Glutamatergic neuron (in vitro differentiated cells): ENCODE measurements around the gene KIF6. TPM values are rescaled to one million over a fixed set of nuclear protein-coding genes. Genes with fewer than 3 reads are reported as not detected.

ENCODE experiments used
- DNase-seq: peaks from one replicate; pipeline ENCODE4 v3.0.0; 2022
- H3K27ac Mint-ChIP-seq: one replicate; pipeline ENCODE4 v1.8.0; 2020; ENCODE audit warnings: mild to moderate bottlenecking, mixed read lengths, inconsistent platforms; ENCODE audit not compliant: unreplicated experiment
- H3K27me3 Mint-ChIP-seq: one replicate; pipeline ENCODE4 v1.8.0; 2020; ENCODE audit warnings: mild to moderate bottlenecking, moderate library complexity, mixed read lengths, inconsistent platforms; ENCODE audit not compliant: unreplicated experiment
- H3K36me3 Mint-ChIP-seq: one replicate; pipeline ENCODE4 v1.8.0; 2020; ENCODE audit warnings: mild to moderate bottlenecking, mixed read lengths, inconsistent platforms; ENCODE audit not compliant: unreplicated experiment
- H3K4me1 Mint-ChIP-seq: one replicate; pipeline ENCODE4 v1.8.0; 2020; ENCODE audit warnings: mild to moderate bottlenecking, low read depth, mixed read lengths, inconsistent platforms; ENCODE audit not compliant: unreplicated experiment
- H3K4me3 Mint-ChIP-seq: one replicate; pipeline ENCODE4 v1.8.0; 2020; ENCODE audit warnings: mild to moderate bottlenecking, mixed read lengths, inconsistent platforms; ENCODE audit not compliant: unreplicated experiment
- H3K9me3 Mint-ChIP-seq: one replicate; pipeline ENCODE4 v1.8.0; 2020; ENCODE audit warnings: mild to moderate bottlenecking, moderate library complexity, mixed read lengths, inconsistent platforms; ENCODE audit not compliant: unreplicated experiment
- total RNA-seq: library from RNA; stranded (reverse); fragmentation: NEBNext Ultra II Directional; extraction: Animal tissue kit (Norgen Biotek cat#: 25700); gene quantifications from one replicate; pipeline ENCODE4 v1.2.1, GENCODE V29; 2021; ENCODE audit not compliant: unreplicated experiment
- TF ChIP-seq, protein P1 (sequence below): fragments of 200-600 bp; sonication (generic); IDR thresholded peaks from one replicate; pipeline ENCODE4 v1.5.0; 2021; ENCODE audit not compliant: partially characterized antibody, unreplicated experiment

Gene KIF6
- total RNA-seq, 1 donor from 2014 or later = 1.1 TPM

DNA sequence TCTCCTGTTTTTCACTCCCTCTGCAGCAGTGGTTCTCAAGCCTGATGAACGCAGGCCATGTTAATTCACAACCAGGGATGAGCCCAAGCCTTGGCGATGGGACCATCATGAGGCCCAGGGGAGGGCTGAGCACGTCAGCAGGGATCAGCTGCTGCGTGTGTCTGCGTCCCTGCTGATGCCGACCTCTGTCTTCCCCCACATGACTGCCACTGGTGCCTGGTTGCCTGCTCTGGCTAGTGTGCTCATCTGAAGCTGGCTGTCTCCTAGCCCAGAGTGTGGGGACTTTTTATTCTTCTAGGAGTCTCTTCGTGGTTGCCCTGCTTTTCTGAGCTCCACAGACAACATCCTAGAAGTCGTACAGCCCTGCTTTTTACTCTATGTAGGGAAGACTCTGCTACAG is 361.9 kb downstream of the KIF6 start:
- Mint-ChIP-seq H3K27me3 (peaks cover 2% of the 10 kb centered on the region), H3K4me1 (peaks cover 6% of the 10 kb centered on the region), H3K36me3 (peaks cover 6% of the 10 kb centered on the region), H3K27ac (peak overlapping the region; percentile 85), H3K4me3 (peak overlapping the region; percentile 75), H3K9me3 (peaks cover 7% of the 10 kb centered on the region)
- no peak for DNase-seq
- TF ChIP-seq, protein P1, sequence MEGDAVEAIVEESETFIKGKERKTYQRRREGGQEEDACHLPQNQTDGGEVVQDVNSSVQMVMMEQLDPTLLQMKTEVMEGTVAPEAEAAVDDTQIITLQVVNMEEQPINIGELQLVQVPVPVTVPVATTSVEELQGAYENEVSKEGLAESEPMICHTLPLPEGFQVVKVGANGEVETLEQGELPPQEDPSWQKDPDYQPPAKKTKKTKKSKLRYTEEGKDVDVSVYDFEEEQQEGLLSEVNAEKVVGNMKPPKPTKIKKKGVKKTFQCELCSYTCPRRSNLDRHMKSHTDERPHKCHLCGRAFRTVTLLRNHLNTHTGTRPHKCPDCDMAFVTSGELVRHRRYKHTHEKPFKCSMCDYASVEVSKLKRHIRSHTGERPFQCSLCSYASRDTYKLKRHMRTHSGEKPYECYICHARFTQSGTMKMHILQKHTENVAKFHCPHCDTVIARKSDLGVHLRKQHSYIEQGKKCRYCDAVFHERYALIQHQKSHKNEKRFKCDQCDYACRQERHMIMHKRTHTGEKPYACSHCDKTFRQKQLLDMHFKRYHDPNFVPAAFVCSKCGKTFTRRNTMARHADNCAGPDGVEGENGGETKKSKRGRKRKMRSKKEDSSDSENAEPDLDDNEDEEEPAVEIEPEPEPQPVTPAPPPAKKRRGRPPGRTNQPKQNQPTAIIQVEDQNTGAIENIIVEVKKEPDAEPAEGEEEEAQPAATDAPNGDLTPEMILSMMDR = no peak

DNA sequence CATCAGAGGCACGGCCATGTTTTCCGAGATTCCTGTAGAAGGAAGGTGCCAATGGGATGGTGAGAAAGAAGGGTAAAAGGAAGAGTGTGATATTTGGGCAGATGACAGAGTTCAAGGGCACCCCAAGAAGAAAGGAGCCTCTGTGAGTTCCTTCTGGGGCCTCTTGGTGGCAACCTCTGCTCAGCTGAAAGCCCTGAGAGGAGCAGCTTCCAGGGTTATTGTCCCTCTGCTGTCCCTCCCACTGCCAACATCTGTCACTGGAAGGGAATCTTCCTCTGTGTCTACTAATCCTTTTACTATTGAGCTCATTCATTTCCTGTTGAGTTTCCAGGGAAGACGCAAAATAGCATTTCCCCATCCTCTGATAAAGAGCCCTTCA is 362.7 kb downstream of the KIF6 start:
- Mint-ChIP-seq H3K27ac (peak overlapping the region; percentile 85), H3K4me3 (no peak overlapping the region), H3K36me3 (peaks cover 6% of the 10 kb centered on the region), H3K9me3 (peaks cover 7% of the 10 kb centered on the region), H3K27me3 (peaks cover 2% of the 10 kb centered on the region), H3K4me1 (peaks cover 6% of the 10 kb centered on the region)
- TF ChIP-seq, protein P1 = no peak
- peak; percentile 41 for DNase-seq

DNA sequence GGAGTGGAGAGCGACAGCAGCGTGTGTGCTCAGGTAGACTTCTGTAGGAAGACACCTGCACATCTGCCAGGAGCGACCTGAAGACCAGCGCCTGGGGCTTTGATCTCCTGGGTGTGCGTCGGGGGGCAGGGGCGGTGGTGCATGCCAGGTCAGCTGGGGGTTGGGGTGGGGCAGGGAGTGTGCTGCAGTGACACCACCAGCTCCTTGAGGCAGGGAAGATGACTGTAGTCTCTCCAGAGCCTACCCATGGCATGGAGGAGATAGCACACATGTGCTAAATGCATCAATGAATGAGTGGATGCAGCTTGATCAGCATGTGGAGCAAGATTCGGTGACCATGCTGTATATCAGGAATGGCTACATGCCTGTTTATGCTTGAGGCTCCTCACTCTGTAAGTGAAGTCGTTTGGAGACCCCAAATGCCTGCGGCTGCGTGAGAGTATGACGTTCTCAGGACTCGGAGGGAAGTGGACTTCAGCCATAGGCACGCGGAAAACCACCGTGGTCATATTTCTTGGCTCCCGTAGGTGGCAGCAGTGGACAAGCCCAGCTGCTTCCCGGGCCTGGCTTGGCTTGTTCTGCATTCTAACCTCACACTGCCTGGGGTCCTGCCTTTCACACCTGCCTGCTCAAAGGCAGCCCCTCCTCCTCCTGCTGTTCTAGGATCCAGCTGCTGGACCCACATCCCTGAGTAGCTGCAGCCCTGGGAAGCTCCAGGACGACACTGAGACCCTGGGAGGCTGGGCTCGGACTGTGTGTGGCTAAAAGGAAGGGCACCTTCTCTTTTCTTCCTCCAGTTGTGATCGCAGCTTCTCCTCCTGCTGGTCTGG is 363.3 kb downstream of the KIF6 start:
- peaks cover 2% of the 10 kb centered on the region for H3K27me3 Mint-ChIP-seq

DNA sequence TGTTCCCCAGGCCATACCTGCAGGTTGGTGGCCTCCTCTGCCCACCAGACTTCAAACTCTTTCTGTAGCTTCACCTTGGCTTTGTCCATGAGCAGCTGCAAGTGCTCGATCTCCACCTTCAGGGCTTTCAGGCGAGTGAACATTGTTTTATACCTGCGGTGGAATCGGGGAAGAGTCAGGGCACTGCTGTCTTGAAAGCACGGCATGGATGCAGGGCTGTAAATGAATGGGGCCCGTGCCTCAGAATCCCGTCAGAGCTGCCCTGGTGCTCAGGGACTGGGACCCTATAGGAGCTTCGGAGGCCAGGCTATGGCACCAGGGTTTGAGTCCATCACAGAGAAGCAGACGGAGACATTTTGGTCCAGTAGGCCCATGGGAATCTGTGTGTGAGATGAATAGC is 364.8 kb downstream of the KIF6 start:
- TF ChIP-seq, protein P1 = no peak
- DNase-seq = no peak
- peaks cover 6% of the 10 kb centered on the region for H3K4me1 Mint-ChIP-seq
- H3K36me3 Mint-ChIP-seq = no peaks in the 10 kb centered on the region
- no peak overlapping the region for H3K27ac Mint-ChIP-seq
- no peak overlapping the region for H3K4me3 Mint-ChIP-seq
- no peaks in the 10 kb centered on the region for H3K27me3 Mint-ChIP-seq
- H3K9me3 Mint-ChIP-seq = peaks cover 2% of the 10 kb centered on the region

More for the DNA sequence above, 363.3 kb downstream of the KIF6 start:
- peaks cover 7% of the 10 kb centered on the region for H3K9me3 Mint-ChIP-seq
- H3K4me1 Mint-ChIP-seq = peaks cover 6% of the 10 kb centered on the region
- no peak overlapping the region for H3K4me3 Mint-ChIP-seq
- peak overlapping the region; percentile 85 for H3K27ac Mint-ChIP-seq
- peaks cover 6% of the 10 kb centered on the region for H3K36me3 Mint-ChIP-seq
- TF ChIP-seq, protein P1 = peak; percentile 79
- DNase-seq = peak; percentile 82

DNA sequence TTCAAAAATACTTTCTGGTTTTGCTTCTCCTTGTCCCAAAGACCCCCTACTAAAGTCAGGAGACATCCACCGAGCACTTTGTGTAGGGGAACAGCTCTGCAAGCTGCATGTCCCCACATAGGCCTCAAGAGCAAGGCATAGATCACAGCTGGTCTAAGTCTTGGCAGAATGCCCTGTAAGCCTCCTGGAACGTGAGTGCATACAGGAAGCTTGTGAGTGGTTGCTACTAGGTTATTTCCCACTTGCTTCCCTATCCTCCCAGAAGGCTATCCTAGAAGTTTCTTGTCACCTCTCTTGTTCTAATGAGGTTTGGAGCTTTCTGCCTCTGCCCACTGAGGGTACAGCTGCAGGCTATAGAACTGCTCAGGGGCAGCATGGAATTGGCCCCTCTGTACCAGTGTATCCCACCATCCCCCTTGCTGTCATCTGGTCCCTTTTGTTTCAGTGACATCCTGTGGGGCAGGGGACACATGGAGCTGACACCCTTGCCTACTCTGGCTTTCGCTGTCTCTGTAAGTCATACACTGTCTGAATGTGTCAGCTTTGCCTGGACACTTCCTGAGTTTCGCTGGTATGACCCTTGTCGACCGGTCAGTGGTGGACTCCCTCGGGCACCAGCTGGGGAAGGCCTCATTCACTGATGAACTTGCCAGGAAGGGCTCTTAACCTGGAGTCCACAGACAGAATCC is 367.1 kb downstream of the KIF6 start:
- no peaks in the 10 kb centered on the region for H3K27me3 Mint-ChIP-seq
- no peak overlapping the region for H3K4me3 Mint-ChIP-seq
- H3K4me1 Mint-ChIP-seq = peaks cover 6% of the 10 kb centered on the region
- DNase-seq = no peak
- H3K27ac Mint-ChIP-seq = no peak overlapping the region
- TF ChIP-seq, protein P1 = no peak
- no peaks in the 10 kb centered on the region for H3K9me3 Mint-ChIP-seq
- H3K36me3 Mint-ChIP-seq = no peaks in the 10 kb centered on the region
